ENCODE results near the gene NTF3. TPM values are rescaled to one million over a fixed set of nuclear protein-coding genes. Genes with fewer than 3 reads are reported as not detected.

NTF3 gene
- total RNA-seq, 1 experiment from 2014 or later, result not detected

GRCh38 chr12:5520831-5521230, 88.9 kb downstream of the NTF3 start (continued):
- TF ChIP-seq, protein P1, sequence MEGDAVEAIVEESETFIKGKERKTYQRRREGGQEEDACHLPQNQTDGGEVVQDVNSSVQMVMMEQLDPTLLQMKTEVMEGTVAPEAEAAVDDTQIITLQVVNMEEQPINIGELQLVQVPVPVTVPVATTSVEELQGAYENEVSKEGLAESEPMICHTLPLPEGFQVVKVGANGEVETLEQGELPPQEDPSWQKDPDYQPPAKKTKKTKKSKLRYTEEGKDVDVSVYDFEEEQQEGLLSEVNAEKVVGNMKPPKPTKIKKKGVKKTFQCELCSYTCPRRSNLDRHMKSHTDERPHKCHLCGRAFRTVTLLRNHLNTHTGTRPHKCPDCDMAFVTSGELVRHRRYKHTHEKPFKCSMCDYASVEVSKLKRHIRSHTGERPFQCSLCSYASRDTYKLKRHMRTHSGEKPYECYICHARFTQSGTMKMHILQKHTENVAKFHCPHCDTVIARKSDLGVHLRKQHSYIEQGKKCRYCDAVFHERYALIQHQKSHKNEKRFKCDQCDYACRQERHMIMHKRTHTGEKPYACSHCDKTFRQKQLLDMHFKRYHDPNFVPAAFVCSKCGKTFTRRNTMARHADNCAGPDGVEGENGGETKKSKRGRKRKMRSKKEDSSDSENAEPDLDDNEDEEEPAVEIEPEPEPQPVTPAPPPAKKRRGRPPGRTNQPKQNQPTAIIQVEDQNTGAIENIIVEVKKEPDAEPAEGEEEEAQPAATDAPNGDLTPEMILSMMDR (IDR thresholded peaks at IDR 0.05 in 2 of 3, conservative IDR thresholded peaks at IDR 0.05 in 1 of 3; ENCODE audit: borderline replicate concordance in 1 of 3, insufficient read depth in 1 of 3, low read depth in 2 of 3, low read length in 2 of 3), result no peak
- TF ChIP-seq ZFX (IDR thresholded peaks at IDR 0.05) (no peak), REST (IDR thresholded peaks at IDR 0.05; ENCODE audit: low read depth) (no peak), CBX3 (IDR thresholded peaks at IDR 0.05; ENCODE audit: low read depth) (no peak)
- TF ChIP-seq, protein P2, sequence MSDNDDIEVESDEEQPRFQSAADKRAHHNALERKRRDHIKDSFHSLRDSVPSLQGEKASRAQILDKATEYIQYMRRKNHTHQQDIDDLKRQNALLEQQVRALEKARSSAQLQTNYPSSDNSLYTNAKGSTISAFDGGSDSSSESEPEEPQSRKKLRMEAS (IDR thresholded peaks at IDR 0.05), result no peak

DNA sequence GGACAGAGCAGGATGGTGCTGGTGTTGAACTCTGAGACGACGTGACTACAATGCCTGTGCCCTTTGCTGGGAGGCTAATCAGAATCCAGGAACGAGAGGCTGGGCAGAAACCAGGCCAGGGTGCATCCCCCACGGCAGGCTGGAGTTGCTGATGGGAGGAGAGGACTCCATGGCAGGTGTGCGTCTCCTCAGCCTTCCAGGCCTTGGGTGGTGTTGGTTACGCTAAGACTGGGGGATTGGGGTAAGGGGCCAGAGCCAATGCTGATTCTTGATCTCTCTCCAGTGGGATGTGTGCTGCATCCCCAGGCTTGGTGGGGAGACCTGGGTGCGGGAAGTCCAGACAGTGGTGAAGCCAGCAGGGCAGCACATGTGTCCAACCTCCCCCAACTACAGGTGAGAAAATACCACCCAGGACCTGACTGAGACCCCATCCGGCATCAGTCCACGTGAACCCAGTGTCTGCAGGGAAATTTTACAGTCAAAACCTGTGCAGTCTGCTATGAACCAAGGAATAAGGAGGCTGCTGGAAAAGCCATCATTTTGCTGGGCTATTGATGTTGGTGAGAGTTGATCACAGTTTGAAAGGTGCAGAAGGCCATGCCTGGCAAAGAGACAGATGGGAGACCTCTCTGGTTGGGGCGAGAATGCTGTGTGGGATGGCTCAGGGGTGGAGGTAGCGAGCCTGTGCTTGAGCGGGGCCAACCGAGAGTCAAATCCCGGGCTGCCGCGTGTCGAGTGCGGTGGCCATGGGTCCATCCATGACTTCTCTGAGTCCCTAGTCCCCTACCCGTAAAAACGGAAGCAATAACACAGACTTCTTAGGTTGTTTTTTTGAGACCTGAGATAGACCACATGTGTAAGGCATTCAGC, 89.8 kb downstream of the NTF3 start:
- intact Hi-C loops (cut with micrococcal nuclease), result no loop called here
- TF ChIP-seq FOSL1 (IDR thresholded peaks at IDR 0.05; ENCODE audit: low read depth), result no peak
- TF ChIP-seq ELF1 (IDR thresholded peaks at IDR 0.05; ENCODE audit: borderline replicate concordance, low read depth), result no peak
- TF ChIP-seq ZFX (IDR thresholded peaks at IDR 0.05), result no peak
- no peak for TF ChIP-seq SIN3A (IDR thresholded peaks at IDR 0.05; ENCODE audit: low read depth)
- TF ChIP-seq TCF7L2 (IDR thresholded peaks at IDR 0.05; ENCODE audit: borderline replicate concordance, extremely low read depth, insufficient read depth, insufficient read length), result no peak
- TF ChIP-seq EZH2 (IDR thresholded peaks at IDR 0.05), result no peak
- ChIA-PET CTCF (no interaction called here), POLR2A (no interaction called here), RAD21 (ENCODE audit: low non-redundant PET in 1 of 2, low total read pairs in 2 of 2, uncharacterized antibody in 2 of 2, unreplicated experiment in 2 of 2) (no interaction called here)
- no peak overlapping the region for H3K4me2 ChIP-seq (ENCODE audit: low read length)
- no peak overlapping the region for H3K4me3 ChIP-seq (replicated peaks in 1 of 2; ENCODE audit: low read depth in 1 of 2, low read length in 2 of 2)
- DNase-seq (ENCODE audit: low read depth, low spot score) (no peak), ATAC-seq (no peak)
- no peak overlapping the region for H3K27ac ChIP-seq (ENCODE audit: low read depth, low read length)
- no peak overlapping the region for H3K9ac ChIP-seq (ENCODE audit: low read length)
- no peaks in the 10 kb centered on the region for H3K9me2 ChIP-seq (ENCODE audit: insufficient read depth)
- H4K20me1 ChIP-seq (ENCODE audit: insufficient read depth), result no peaks in the 10 kb centered on the region
- no peaks in the 10 kb centered on the region for H3K79me2 ChIP-seq (ENCODE audit: insufficient read depth, low read length)
- no peak overlapping the region for H2AFZ ChIP-seq (ENCODE audit: low read depth, low read length, poor library complexity, severe bottlenecking)
- H3K9me3 ChIP-seq (ENCODE audit: control insufficient read depth in 1 of 2, insufficient read depth in 1 of 2, low read depth in 1 of 2, low read length in 2 of 2), result no peaks in the 10 kb centered on the region
- no peaks in the 10 kb centered on the region for H3K4me1 ChIP-seq (ENCODE audit: control insufficient read depth in 1 of 2, insufficient read depth in 2 of 2, low read length in 2 of 2)
- H3K27me3 ChIP-seq (ENCODE audit: insufficient read depth, low read length), result 0 out of 2 replicates have a peak, but pooled peaks cover 10% of the 10 kb centered on the region
- no peaks in the 10 kb centered on the region for H3K36me3 ChIP-seq (ENCODE audit: control insufficient read depth in 1 of 2, insufficient read depth in 2 of 2, low read length in 2 of 2)
- BruUV-seq (replicated peaks), result no TSS peak
